GM19035 (cell line): Measurements from ENCODE around the gene VAPB.
A peak's percentile ranks its signal among the peaks of the same experiment; 100 is the strongest.
"Not testable (repeated sequence)": the region's sequence is repeated elsewhere in the genome, so short reads cannot be mapped to it uniquely, and the experiment has no call there.

ENCODE experiments used
- ATAC-seq: cut with Tn5 transposase; IDR thresholded peaks from one replicate; pipeline ENCODE4 v1.9.1; 2021; ENCODE audit not compliant: unreplicated experiment

The VAPB gene

GRCh38 chr20:58388882-58389323 is at the start of gene VAPB:
VAPB (plus strand) TSS chr20:58389229; CDS start chr20:58389460, 231 bp downstream.
- peak; percentile 98 for ATAC-seq

GRCh38 chr20:58339741-58340140 is 49.3 kb upstream of the VAPB start:
- no peak for ATAC-seq

- no peak for ATAC-seq
Measured at GRCh38 chr20:58340151-58340550, 48.9 kb upstream of the VAPB start.

GRCh38 chr20:58340853-58341252 is 48.2 kb upstream of the VAPB start:
- no peak for ATAC-seq

GRCh38 chr20:58342104-58342945 is 46.7 kb upstream of the VAPB start:
- ATAC-seq, result no peak

- ATAC-seq, result no peak
Measured at GRCh38 chr20:58344741-58345140, 44.3 kb upstream of the VAPB start.

- ATAC-seq, result no peak
Measured at GRCh38 chr20:58349570-58349969, 39.5 kb upstream of the VAPB start.

- ATAC-seq, result no peak
Measured at GRCh38 chr20:58352468-58352867, 36.6 kb upstream of the VAPB start.

GRCh38 chr20:58359441-58359840 is 29.6 kb upstream of the VAPB start:
- no peak for ATAC-seq

- ATAC-seq, result no peak
Measured at GRCh38 chr20:58360936-58361335, 28.1 kb upstream of the VAPB start.

- no peak for ATAC-seq
Measured at GRCh38 chr20:58361481-58362205, 27.4 kb upstream of the VAPB start.

- no peak for ATAC-seq
Measured at GRCh38 chr20:58362206-58362516, 26.9 kb upstream of the VAPB start.

- ATAC-seq, result no peak
Measured at GRCh38 chr20:58362970-58363369, 26.1 kb upstream of the VAPB start.

- no peak for ATAC-seq
Measured at GRCh38 chr20:58366866-58367265, 22.2 kb upstream of the VAPB start.

GRCh38 chr20:58372806-58373205 is 16.2 kb upstream of the VAPB start:
- ATAC-seq, result no peak

- not testable (repeated sequence) for ATAC-seq
Measured at GRCh38 chr20:58373296-58373695, 15.7 kb upstream of the VAPB start.

GRCh38 chr20:58374027-58374850 is 14.8 kb upstream of the VAPB start:
- no peak for ATAC-seq

- ATAC-seq, result no peak
Measured at GRCh38 chr20:58374906-58375758, 13.9 kb upstream of the VAPB start.

- no peak for ATAC-seq
Measured at GRCh38 chr20:58375759-58376352, 13.2 kb upstream of the VAPB start.

- no peak for ATAC-seq
Measured at GRCh38 chr20:58377017-58377416, 12.0 kb upstream of the VAPB start.
